NCI-H2029 (cell line): Measurements from ENCODE around the gene SNX8.

ENCODE experiments used
- DNase-seq: peaks from one replicate; lab custom pipeline; 2025; lab: John Stamatoyannopoulos, UW

Gene SNX8

GRCh38 chr7:2220954-2221353 lies 93.3 kb downstream of the SNX8 start:
- no peak for DNase-seq

GRCh38 chr7:2220506-2220905 lies 93.7 kb downstream of the SNX8 start:
- no peak for DNase-seq

GRCh38 chr7:2220030-2220429 lies 94.2 kb downstream of the SNX8 start:
- DNase-seq: no peak

- DNase-seq: no peak
Observed at GRCh38 chr7:2219606-2220005, 94.6 kb downstream of the SNX8 start.

GRCh38 chr7:2219136-2219535 lies 95.1 kb downstream of the SNX8 start:
- no peak for DNase-seq

GRCh38 chr7:2218444-2218785 lies 95.8 kb downstream of the SNX8 start:
- no peak for DNase-seq

- DNase-seq: no peak
Observed at GRCh38 chr7:2217716-2218443, 96.4 kb downstream of the SNX8 start.

GRCh38 chr7:2217206-2217605 lies 97.0 kb downstream of the SNX8 start:
- no peak for DNase-seq

GRCh38 chr7:2215851-2216250 lies 98.4 kb downstream of the SNX8 start:
- no peak for DNase-seq

GRCh38 chr7:2214636-2215035 lies 99.6 kb downstream of the SNX8 start:
- no peak for DNase-seq

- DNase-seq: no peak
Observed at GRCh38 chr7:2213551-2214215, 100.6 kb downstream of the SNX8 start.

GRCh38 chr7:2212906-2213305 lies 101.3 kb downstream of the SNX8 start:
- no peak for DNase-seq

- DNase-seq: no peak
Observed at GRCh38 chr7:2211926-2212325, 102.3 kb downstream of the SNX8 start.

- no peak for DNase-seq
Observed at GRCh38 chr7:2211259-2211880, 102.9 kb downstream of the SNX8 start.

GRCh38 chr7:2210551-2211258 lies 103.5 kb downstream of the SNX8 start:
- DNase-seq: no peak

GRCh38 chr7:2209961-2210323 lies 104.3 kb downstream of the SNX8 start:
- no peak for DNase-seq

GRCh38 chr7:2209146-2209960 lies 104.9 kb downstream of the SNX8 start:
- peak; percentile 14 for DNase-seq

- DNase-seq: no peak
Observed at GRCh38 chr7:2208712-2209111, 105.5 kb downstream of the SNX8 start.

GRCh38 chr7:2205036-2205780 lies 109.0 kb downstream of the SNX8 start:
- DNase-seq: no peak

- DNase-seq: no peak
Observed at GRCh38 chr7:2204446-2204845, 109.8 kb downstream of the SNX8 start.

GRCh38 chr7:2203766-2204300 lies 110.4 kb downstream of the SNX8 start:
- no peak for DNase-seq
